Measurements from ENCODE around the gene HSPA6.
"Not testable (repeated sequence)": the region's sequence is repeated elsewhere in the genome, so short reads cannot be mapped to it uniquely, and the experiment has no call there.

Gene HSPA6

DNA sequence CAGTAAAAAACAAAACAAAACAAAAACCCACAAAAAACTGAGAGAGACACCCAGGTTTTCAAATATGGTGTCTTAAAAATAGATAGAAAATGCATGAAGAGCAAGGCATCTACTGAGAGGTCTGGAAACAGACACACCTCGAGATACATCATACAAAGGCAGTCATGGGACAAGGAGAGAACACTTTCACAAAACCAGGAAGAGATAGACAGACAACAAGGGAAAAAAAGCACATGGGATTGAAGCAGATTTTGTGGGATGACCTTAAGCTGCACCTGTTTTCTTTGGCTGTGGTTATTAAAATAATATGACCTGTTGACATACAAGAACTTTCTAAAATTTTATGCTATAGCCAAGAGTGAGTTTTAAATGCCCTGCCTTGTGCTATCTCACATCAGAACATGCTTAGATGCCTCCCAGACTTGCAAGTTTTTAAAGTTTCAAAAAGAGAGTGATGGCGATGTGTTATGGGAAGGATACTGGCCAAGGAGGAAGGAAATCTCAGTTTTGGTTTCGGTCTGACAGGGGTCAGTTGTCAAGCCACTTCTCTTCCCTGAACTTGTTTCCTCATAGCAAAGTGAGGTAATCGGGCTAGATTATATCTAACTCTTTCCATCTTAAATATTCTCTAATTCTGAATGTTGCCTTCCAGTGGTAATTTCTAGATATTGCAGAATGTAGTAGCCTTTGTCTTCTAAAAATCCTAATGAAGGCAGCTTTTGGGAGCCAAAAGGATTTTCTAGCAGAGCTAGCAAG lies 36.8 kb downstream of the HSPA6 start:
- in situ Hi-C loops (cut with HindIII; ENCODE audit: low sequenced_read_pairs); H3K4me3 ChIP-seq (ENCODE audit: low read depth, low read length); DNase-seq (ENCODE audit: low read depth): not testable (repeated sequence)

DNA sequence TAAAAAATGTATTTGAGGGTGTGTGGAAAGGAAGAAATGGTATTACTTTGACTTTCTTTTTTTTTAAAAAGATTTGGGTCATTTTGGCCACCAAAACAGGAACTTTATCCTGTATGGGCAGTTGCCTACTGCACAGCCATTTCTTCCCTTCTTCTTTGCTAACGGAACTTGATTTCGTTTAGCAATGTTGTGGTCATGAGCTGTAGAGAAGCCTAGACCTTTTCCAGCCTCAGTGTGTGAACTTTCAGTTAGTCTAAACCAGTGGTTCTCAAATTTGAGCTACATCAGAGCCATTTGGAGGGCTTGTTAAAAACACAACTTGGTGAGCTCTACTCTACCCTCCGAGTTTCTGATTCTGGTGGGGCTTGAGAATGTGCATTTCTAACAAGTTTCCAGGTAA lies 38.1 kb downstream of the HSPA6 start:
- DNase-seq (ENCODE audit: low read depth); H3K4me3 ChIP-seq (ENCODE audit: low read depth, low read length); in situ Hi-C loops (cut with HindIII; ENCODE audit: low sequenced_read_pairs): not testable (repeated sequence)

GRCh38 chr1:161563522-161563921 lies 39.2 kb downstream of the HSPA6 start:
- DNase-seq (ENCODE audit: low read depth); in situ Hi-C loops (cut with HindIII; ENCODE audit: low sequenced_read_pairs); H3K4me3 ChIP-seq (ENCODE audit: low read depth, low read length): not testable (repeated sequence)

DNA sequence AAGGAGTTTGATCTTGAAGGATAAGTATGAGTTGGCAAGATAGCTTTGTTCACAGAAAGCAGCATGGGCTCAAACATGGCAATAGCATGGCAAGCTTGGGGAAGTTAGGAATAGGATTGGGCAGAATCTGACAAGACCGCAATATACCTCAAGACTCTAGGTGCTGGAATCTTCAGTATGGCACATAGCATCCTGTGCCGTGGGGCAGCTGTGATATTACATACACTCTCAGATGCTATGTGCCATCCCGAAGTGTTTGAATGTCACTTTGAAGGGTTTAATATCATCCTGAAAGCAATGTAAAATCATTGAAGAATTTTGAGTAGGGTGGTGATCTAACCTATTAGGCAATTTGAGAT lies 42.2 kb downstream of the HSPA6 start:
- H3K4me3 ChIP-seq (ENCODE audit: low read depth, low read length); in situ Hi-C loops (cut with HindIII; ENCODE audit: low sequenced_read_pairs); DNase-seq (ENCODE audit: low read depth): not testable (repeated sequence)

DNA sequence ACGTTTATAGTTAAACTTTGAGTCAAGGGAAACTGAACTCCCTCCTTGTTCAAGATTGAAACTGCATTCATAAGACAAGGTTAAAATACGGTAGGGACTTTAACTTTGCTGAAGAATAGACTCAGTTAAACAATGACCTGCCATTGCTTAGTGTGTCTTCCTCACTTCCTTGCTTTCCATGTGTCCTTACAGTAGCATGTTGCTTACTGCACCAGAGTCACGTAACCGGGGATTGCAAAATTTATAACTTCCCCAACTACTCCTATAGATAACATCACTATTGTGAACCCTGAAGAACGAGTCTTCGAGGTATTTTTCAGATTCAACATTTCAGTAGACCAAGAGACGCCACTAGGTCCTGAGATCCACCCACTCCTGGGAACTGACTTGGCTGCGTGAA lies 47.4 kb downstream of the HSPA6 start:
- in situ Hi-C loops (cut with HindIII; ENCODE audit: low sequenced_read_pairs); H3K4me3 ChIP-seq (ENCODE audit: low read depth, low read length); DNase-seq (ENCODE audit: low read depth): not testable (repeated sequence)
